GM23338 (cell line): ENCODE data around the gene SSH3. TPM values are rescaled to one million over a fixed set of nuclear protein-coding genes. Genes with fewer than 3 reads are reported as not detected.

Experiments
- ATAC-seq: fragments of 200-7000 bp; cut with Tn5 transposase; 3 replicates; pipeline ENCODE4 v1.9.1; 2020
- DNase-seq: peaks from one replicate; pipeline ENCODE4 v3.0.0-alpha.2; 2015; ENCODE audit warnings: low spot score
- H2AFZ ChIP-seq: fragments of 200-600 bp; sonication (generic); 2 replicates; pipeline ENCODE4 v1.8.0; 2016; ENCODE audit warnings: antibody characterized with exemption, mild to moderate bottlenecking, moderate library complexity
- H3F3A ChIP-seq: fragments of 200-600 bp; sonication (generic); replicated peaks from 2 replicates; pipeline ENCODE4 v1.8.0; 2017; ENCODE audit warnings: antibody characterized with exemption, mixed run types, low read depth
- H3K27ac ChIP-seq: fragments of 200-600 bp; sonication (generic); 2 replicates; pipeline ENCODE4 v1.6.1; 2016; ENCODE audit warnings: low read depth
- H3K27me3 ChIP-seq: fragments of 200-600 bp; sonication (generic); 2 replicates; pipeline ENCODE4 v1.8.0; 2016; ENCODE audit warnings: mild to moderate bottlenecking, mixed run types, moderate library complexity; ENCODE audit not compliant: insufficient read depth
- H3K36me3 ChIP-seq: fragments of 200-600 bp; sonication (generic); 2 replicates; pipeline ENCODE4 v1.8.0; 2016; ENCODE audit warnings: mild to moderate bottlenecking; ENCODE audit not compliant: insufficient read depth
- H3K4me1 ChIP-seq: fragments of 200-600 bp; sonication (generic); 2 replicates; pipeline ENCODE4 v1.8.0; 2016; ENCODE audit warnings: mild to moderate bottlenecking, moderate library complexity; ENCODE audit not compliant: insufficient read depth
- H3K4me2 ChIP-seq: fragments of 200-600 bp; sonication (generic); 2 replicates; pipeline ENCODE4 v1.7.1; 2017; ENCODE audit warnings: mixed run types
- H3K4me3 ChIP-seq: fragments of 200-600 bp; sonication (generic); 2 replicates; pipeline ENCODE4 v1.6.1; 2016; ENCODE audit warnings: mixed run types
- H3K79me2 ChIP-seq: fragments of 200-600 bp; sonication (generic); replicated peaks from 2 replicates; pipeline ENCODE4 v1.8.0; 2017; ENCODE audit warnings: mild to moderate bottlenecking; ENCODE audit not compliant: insufficient read depth
- H3K9me2 ChIP-seq: fragments of 200-600 bp; sonication (generic); 2 replicates; pipeline ENCODE4 v1.8.0; 2017; ENCODE audit not compliant: insufficient read depth
- H4K20me1 ChIP-seq: fragments of 200-600 bp; sonication (generic); replicated peaks from 2 replicates; pipeline ENCODE4 v1.8.0; 2017; ENCODE audit warnings: mild to moderate bottlenecking; ENCODE audit not compliant: insufficient read depth
- H3K27ac Mint-ChIP-seq: 2 replicates; pipeline ENCODE4 v1.8.0; 2020; ENCODE audit warnings: inconsistent platforms, mild to moderate bottlenecking, moderate library complexity, mixed read lengths
- H3K27me3 Mint-ChIP-seq: 3 replicates; pipeline ENCODE4 v1.8.0; 2022; ENCODE audit warnings: low read depth, mild to moderate bottlenecking, moderate library complexity, mixed read lengths, inconsistent platforms; ENCODE audit not compliant: insufficient read depth, poor library complexity
- H3K36me3 Mint-ChIP-seq: 3 replicates; pipeline ENCODE4 v1.8.0; 2021; ENCODE audit warnings: low read depth, mild to moderate bottlenecking, inconsistent platforms, moderate library complexity, mixed read lengths
- H3K4me1 Mint-ChIP-seq: 3 replicates; pipeline ENCODE4 v1.8.0; 2020; ENCODE audit warnings: mild to moderate bottlenecking, inconsistent platforms, mixed read lengths
- H3K4me3 Mint-ChIP-seq: 3 replicates; pipeline ENCODE4 v1.8.0; 2021; ENCODE audit warnings: moderate library complexity, mild to moderate bottlenecking, inconsistent platforms, mixed read lengths
- H3K9me3 Mint-ChIP-seq: 3 replicates; pipeline ENCODE4 v1.8.0; 2020; ENCODE audit warnings: moderate library complexity, mild to moderate bottlenecking, inconsistent platforms, mixed read lengths
- CREB1 ChIP-seq: fragments of 250-450 bp; sonication (Bioruptor Pico); IDR thresholded peaks from 2 replicates; pipeline ENCODE4 v1.5.0; 2020; ENCODE audit warnings: low read depth, mild to moderate bottlenecking, moderate library complexity
- CTCF ChIP-seq, 2 experiments: fragments of 200-600 bp in 1 of 2; sonication (generic) in 1 of 2; conservative IDR thresholded peaks; 2 replicates each; pipeline versions ENCODE4 v1.5.1 to v1.6.1; 2016 to 2017; ENCODE audit warnings: antibody characterized with exemption in 2 of 2, low read depth in 2 of 2, mild to moderate bottlenecking in 2 of 2, moderate library complexity in 1 of 2
- EZH2 ChIP-seq: fragments of 200-600 bp; sonication (generic); IDR thresholded peaks from one replicate; pipeline ENCODE4 v1.8.0; 2017; ENCODE audit warnings: antibody characterized with exemption, mild to moderate bottlenecking, low read depth; ENCODE audit not compliant: unreplicated experiment
- EZH2phosphoT487 ChIP-seq: fragments of 200-600 bp; sonication (generic); IDR thresholded peaks from one replicate; pipeline ENCODE4 v1.8.1; 2018; ENCODE audit warnings: antibody characterized with exemption; ENCODE audit not compliant: unreplicated experiment
- JUNB ChIP-seq: IDR thresholded peaks from one replicate; pipeline ENCODE4 v1.6.1; 2016; ENCODE audit warnings: antibody characterized with exemption; ENCODE audit not compliant: unreplicated experiment
- NANOG ChIP-seq: IDR thresholded peaks from 2 replicates; pipeline ENCODE4 v1.6.1; 2016; ENCODE audit warnings: antibody characterized with exemption, borderline replicate concordance
- POLR2AphosphoS5 ChIP-seq: IDR thresholded peaks from 2 replicates; pipeline ENCODE4 v1.6.1; 2016; ENCODE audit warnings: antibody characterized with exemption, low read depth
- REST ChIP-seq: IDR thresholded peaks from one replicate; pipeline ENCODE4 v1.6.1; 2018; ENCODE audit warnings: antibody characterized with exemption; ENCODE audit not compliant: unreplicated experiment
- STAT1 ChIP-seq: IDR thresholded peaks from one replicate; pipeline ENCODE4 v1.6.1; 2016; ENCODE audit warnings: antibody characterized with exemption; ENCODE audit not compliant: unreplicated experiment
- ZNF114 ChIP-seq: fragments of 250-450 bp; sonication (Bioruptor Pico); IDR thresholded peaks from 2 replicates; pipeline ENCODE4 v1.5.0; 2020; ENCODE audit warnings: mild to moderate bottlenecking, moderate library complexity
- ZNF331 ChIP-seq: fragments of 250-450 bp; sonication (Bioruptor Pico); IDR thresholded peaks from 2 replicates; pipeline ENCODE4 v1.5.0; 2020; ENCODE audit warnings: low read depth, mild to moderate bottlenecking, moderate library complexity
- polyA plus RNA-seq: library from polyadenylated mRNA; unstranded; fragments of >200 nt; fragmentation: Nextera tagmentation; extraction: Ambion mirVana; gene quantifications from 2 replicates; pipeline ENCODE4 v1.2.1, GENCODE V29; 2016
- total RNA-seq: library from RNA; depleted of rRNA; stranded (reverse); fragments of >200 nt; shearing (Covaris generic); gene quantifications from 2 replicates; pipeline ENCODE4 v1.2.3, GENCODE V29; 2014
- TF ChIP-seq, protein P1 (sequence below): fragments of 250-450 bp; sonication (Bioruptor Pico); IDR thresholded peaks from 2 replicates; pipeline ENCODE4 v1.5.0; 2020; ENCODE audit warnings: mild to moderate bottlenecking, moderate library complexity
- TF ChIP-seq, protein P2 (sequence below): IDR thresholded peaks from 2 replicates; pipeline ENCODE4 v1.6.1; 2016; ENCODE audit warnings: antibody characterized with exemption

SSH3 gene
- total and polyA plus RNA-seq, 2 experiments from 2014 or later: 17.8 to 40.0 TPM

GRCh38 chr11:67254798-67255197 is 48.5 kb upstream of the SSH3 start:
- TF ChIP-seq, protein P1, sequence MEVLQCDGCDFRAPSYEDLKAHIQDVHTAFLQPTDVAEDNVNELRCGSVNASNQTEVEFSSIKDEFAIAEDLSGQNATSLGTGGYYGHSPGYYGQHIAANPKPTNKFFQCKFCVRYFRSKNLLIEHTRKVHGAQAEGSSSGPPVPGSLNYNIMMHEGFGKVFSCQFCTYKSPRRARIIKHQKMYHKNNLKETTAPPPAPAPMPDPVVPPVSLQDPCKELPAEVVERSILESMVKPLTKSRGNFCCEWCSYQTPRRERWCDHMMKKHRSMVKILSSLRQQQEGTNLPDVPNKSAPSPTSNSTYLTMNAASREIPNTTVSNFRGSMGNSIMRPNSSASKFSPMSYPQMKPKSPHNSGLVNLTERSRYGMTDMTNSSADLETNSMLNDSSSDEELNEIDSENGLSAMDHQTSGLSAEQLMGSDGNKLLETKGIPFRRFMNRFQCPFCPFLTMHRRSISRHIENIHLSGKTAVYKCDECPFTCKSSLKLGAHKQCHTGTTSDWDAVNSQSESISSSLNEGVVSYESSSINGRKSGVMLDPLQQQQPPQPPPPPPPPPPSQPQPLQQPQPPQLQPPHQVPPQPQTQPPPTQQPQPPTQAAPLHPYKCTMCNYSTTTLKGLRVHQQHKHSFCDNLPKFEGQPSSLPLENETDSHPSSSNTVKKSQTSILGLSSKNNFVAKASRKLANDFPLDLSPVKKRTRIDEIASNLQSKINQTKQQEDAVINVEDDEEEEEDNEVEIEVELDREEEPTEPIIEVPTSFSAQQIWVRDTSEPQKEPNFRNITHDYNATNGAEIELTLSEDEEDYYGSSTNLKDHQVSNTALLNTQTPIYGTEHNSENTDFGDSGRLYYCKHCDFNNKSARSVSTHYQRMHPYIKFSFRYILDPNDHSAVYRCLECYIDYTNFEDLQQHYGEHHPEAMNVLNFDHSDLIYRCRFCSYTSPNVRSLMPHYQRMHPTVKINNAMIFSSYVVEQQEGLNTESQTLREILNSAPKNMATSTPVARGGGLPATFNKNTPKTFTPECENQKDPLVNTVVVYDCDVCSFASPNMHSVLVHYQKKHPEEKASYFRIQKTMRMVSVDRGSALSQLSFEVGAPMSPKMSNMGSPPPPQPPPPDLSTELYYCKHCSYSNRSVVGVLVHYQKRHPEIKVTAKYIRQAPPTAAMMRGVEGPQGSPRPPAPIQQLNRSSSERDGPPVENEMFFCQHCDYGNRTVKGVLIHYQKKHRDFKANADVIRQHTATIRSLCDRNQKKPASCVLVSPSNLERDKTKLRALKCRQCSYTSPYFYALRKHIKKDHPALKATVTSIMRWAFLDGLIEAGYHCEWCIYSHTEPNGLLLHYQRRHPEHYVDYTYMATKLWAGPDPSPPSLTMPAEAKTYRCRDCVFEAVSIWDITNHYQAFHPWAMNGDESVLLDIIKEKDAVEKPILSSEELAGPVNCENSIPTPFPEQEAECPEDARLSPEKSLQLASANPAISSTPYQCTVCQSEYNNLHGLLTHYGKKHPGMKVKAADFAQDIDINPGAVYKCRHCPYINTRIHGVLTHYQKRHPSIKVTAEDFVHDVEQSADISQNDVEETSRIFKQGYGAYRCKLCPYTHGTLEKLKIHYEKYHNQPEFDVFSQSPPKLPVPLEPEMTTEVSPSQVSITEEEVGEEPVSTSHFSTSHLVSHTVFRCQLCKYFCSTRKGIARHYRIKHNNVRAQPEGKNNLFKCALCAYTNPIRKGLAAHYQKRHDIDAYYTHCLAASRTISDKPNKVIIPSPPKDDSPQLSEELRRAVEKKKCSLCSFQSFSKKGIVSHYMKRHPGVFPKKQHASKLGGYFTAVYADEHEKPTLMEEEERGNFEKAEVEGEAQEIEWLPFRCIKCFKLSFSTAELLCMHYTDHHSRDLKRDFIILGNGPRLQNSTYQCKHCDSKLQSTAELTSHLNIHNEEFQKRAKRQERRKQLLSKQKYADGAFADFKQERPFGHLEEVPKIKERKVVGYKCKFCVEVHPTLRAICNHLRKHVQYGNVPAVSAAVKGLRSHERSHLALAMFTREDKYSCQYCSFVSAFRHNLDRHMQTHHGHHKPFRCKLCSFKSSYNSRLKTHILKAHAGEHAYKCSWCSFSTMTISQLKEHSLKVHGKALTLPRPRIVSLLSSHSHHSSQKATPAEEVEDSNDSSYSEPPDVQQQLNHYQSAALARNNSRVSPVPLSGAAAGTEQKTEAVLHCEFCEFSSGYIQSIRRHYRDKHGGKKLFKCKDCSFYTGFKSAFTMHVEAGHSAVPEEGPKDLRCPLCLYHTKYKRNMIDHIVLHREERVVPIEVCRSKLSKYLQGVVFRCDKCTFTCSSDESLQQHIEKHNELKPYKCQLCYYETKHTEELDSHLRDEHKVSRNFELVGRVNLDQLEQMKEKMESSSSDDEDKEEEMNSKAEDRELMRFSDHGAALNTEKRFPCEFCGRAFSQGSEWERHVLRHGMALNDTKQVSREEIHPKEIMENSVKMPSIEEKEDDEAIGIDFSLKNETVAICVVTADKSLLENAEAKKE: no peak
- TF ChIP-seq STAT1 (no peak), CTCF (conservative IDR thresholded peaks at IDR 0.05; ENCODE audit: low read depth in 2 of 2) (no peak), POLR2AphosphoS5 (no peak), CREB1 (CRISPR knock-in tag) (no peak), NANOG (no peak), EZH2 (no peak), ZNF331 (no peak), ZNF114 (CRISPR knock-in tag) (no peak), JUNB (no peak), REST (no peak), EZH2phosphoT487 (no peak)
- TF ChIP-seq, protein P2, sequence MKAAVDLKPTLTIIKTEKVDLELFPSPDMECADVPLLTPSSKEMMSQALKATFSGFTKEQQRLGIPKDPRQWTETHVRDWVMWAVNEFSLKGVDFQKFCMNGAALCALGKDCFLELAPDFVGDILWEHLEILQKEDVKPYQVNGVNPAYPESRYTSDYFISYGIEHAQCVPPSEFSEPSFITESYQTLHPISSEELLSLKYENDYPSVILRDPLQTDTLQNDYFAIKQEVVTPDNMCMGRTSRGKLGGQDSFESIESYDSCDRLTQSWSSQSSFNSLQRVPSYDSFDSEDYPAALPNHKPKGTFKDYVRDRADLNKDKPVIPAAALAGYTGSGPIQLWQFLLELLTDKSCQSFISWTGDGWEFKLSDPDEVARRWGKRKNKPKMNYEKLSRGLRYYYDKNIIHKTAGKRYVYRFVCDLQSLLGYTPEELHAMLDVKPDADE: no peak
- peaks cover 31% of the 10 kb centered on the region for H3F3A ChIP-seq
- peaks cover 63% of the 10 kb centered on the region for H3K36me3 ChIP-seq
- Mint-ChIP-seq H3K27ac (no peak overlapping the region), H3K9me3 (no peaks in the 10 kb centered on the region), H3K4me1 (no peaks in the 10 kb centered on the region), H3K4me3 (no peak overlapping the region), H3K36me3 (peaks cover 76% of the 10 kb centered on the region), H3K27me3 (peaks cover 9% of the 10 kb centered on the region)
- DNase-seq (no peak), ATAC-seq (no peak)
- H3K4me3 ChIP-seq: no peak overlapping the region
- no peak overlapping the region for H2AFZ ChIP-seq
- no peaks in the 10 kb centered on the region for H3K9me2 ChIP-seq
- H4K20me1 ChIP-seq: peaks cover 28% of the 10 kb centered on the region
- no peaks in the 10 kb centered on the region for H3K4me1 ChIP-seq
- no peak overlapping the region for H3K4me2 ChIP-seq
- no peak overlapping the region for H3K27ac ChIP-seq
- no peaks in the 10 kb centered on the region; the same call in 1 of the 2 replicates for H3K79me2 ChIP-seq
- no peaks in the 10 kb centered on the region for H3K27me3 ChIP-seq
